HG02973 (cell line): ENCODE results near the gene LRRC36.

Experiments used
- ATAC-seq: cut with Tn5 transposase; IDR thresholded peaks from one replicate; pipeline ENCODE4 v1.9.1; 2021; ENCODE audit warnings: moderate library complexity; ENCODE audit not compliant: unreplicated experiment

The LRRC36 gene

DNA sequence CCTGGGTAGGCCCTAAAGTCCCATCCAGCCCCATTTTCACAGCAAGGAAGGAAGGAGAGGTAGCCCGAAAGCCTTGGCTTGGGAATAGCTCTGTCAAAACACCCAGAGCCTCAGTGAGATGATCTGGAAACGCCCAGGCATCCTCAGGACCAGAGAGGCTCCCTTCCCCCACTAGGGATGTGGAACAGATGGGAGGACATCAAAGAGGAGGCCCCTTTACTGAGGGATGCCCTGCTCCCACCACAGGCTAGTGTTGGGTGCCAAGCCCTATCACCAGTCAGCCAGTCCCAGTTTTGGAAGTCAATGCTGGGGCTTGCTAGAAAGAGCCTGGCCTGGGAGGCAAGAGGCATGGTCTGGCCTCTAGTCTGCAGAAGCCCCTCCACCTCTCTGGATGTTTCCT lies 62.0 kb downstream of the LRRC36 start:
- no peak for ATAC-seq

- ATAC-seq: no peak
Observed at GRCh38 chr16:67389911-67390815, 63.5 kb downstream of the LRRC36 start.

DNA sequence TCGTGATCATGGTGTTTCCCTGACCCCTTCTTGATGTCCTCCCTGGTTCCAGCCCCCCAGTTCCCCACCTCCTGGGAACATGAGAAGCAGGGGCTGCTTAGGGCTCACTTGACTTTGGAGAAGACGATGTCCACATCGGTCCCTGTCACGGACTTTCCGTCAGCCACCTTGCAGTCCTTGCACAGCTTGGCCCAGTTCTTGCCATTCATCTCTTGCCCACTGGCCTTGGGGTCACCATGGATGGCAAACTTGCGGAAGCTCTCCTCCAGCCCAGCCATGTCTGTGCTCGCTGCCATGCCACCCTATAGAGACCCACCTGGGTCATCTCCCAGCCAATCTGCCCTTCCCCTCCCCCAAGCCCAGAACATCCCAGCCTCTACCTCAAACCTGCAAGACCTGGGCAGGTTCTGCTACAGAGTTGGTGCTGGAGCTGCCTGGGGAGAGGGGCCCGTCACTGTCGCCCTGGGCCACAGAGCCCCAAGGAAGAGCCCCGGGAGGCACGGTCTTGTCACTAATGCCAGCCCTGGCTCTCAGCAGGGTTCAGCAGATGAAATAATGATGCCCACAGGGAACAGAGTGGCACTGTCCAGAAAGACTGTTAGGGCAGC lies 64.3 kb downstream of the LRRC36 start:
- no peak for ATAC-seq

GRCh38 chr16:67391424-67392300 lies 65.0 kb downstream of the LRRC36 start:
- ATAC-seq: no peak

DNA sequence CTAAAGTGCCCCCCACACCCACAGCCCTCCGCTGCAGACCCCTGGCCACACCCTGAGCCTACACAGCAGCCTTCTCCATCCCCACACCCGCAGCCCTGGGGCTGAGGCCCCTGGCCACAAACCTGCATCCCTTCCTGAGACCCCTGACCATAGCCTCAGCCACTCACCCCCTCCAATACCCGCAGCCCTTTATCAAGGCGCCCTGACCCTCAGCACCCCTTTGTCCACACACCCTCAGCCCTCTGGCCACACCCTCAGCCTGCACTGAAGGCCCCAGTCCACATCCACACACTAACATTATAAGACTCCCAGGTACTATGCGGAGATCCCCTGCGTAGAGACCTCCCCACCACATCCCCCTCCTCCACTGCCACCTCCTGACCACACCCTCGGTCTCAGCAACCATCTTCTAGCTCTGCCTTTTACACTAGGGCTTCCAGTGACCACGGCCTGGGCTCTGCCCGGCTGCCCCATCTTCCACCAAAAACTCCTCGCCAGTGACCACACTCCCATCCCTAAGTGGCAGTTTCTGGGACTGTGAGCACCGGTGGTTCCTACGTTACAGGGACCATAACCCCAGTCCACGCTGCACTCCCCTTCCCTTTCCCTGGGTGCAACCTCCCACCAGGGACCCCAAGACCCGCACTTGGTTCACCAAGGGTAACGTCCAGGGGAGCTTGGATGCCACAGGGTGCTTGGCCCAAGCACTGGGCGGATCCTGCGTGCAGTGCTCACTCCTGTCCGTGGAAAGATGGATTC lies 65.9 kb downstream of the LRRC36 start:
- ATAC-seq: no peak

- no peak for ATAC-seq
Observed at GRCh38 chr16:67393111-67393787, 66.6 kb downstream of the LRRC36 start, which contains the start of gene TPPP3. Gene TPPP3 (minus strand): TSS chr16:67393498. CDS start chr16:67391111, 2,387 bp downstream.

DNA sequence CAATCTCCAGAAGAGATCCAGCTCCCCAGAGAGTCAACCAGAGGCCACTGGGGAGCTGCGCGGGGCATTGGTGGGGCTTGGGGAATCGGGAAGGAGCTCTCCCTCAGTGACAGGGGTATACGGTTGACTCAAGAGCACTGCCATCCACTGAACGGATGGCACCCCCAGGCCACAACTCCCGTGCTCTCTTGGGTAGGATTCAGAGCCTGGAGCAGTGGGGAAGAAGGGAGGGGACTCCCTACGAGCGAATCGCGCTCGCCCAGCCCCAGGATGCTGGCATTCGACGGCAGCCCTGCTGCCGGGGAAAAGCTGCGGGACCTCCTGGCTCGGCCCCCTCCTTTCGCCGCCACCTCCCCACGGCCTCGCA lies 67.2 kb downstream of the LRRC36 start:
- no peak for ATAC-seq

DNA sequence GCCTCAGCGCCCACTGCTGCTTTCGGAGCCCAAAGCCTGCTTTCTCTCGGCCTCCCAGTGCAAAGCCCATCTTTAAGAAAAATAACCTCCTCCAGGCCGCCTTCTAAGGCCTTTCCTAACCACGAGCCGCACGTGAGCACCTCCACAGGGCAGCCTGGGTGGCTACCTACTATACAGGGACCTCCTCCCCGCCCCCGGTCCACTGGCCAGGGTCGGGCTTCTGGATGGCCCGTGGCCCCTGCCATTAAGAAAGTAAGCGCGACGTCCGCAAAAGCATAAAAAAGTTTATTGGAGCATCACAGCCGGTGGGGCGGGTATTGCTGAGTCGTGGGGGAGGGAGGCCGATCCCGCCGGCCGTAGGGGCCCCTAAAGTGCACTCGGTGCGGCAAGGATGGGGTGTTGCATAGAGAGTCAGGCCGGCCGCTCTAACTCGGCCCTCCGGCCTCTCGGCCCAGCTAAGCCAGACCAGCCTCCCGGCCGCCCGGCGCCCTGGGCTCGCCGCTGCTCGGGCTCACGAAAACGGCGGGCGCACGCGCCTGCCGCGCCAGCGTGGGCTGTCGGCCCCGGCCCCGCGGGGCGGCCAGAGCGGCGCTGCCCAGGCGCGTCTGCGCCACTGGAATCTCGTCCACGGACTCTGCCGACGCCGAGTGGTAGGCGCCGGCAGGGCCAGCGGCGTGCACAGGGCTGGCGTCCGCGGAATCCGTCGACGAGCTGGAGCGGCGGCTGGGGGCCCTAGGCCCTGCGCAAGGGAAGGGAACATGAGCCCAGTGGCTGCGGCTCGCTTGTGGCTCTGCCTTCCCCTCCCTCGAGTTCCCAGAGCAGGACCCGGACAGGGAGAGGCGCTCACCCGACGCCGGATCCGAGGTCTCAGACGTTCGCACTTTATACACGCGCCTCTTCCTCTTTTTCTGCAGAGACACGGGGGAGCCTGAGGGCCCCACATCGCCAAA lies 67.8 kb downstream of the LRRC36 start:
- ATAC-seq: no peak

DNA sequence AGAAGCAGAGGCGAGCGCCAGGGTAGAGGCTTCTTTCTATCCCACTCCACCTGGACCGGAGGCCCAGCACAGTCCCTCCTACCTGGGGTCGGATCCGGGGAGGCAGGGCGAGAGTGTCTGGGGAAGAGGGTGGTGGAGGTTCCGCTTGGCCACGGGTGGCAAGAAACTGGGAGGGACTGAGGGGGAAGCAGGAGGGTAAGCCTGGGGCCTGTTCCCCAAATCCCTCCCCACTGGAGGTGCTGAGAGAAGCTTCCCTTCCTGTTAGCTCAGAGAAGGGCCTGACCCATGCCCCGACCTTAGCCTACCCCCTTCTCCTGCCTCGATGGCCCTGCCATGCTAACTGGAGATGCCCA lies 68.5 kb downstream of the LRRC36 start:
- no peak for ATAC-seq

DNA sequence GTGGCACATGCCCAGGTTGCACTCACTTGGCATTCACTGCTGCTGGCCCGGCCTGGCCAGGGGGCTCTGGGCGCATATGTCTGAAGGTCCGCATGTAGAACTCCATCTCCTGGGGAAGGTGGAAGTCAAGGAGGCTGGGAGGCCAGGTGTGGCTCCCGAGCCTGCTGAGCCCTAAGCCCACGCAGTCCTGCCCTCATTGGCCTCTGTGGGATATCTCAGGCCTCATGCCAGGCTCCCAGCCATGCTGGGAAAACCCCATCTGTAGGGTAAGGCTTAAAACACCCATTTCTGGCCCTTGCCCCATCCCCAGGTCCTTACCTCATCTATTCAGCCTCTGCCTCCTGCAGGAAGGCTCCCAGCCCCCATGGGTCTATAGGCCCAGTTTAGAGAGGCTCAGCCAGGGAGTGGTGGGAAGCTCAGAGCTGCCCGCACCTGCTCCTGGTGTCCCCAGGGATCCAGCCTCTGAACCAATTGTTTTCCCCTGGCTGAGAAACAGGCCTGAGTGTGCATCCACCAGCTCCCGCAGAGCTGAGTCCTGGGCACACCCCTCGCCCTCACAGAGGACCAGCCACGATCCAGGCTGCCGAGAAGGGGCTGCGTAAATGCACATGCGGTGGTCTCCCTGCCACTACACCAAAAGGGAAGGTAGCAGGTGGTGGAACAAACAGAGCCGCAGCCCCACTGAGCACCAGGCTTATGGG lies 69.0 kb downstream of the LRRC36 start:
- no peak for ATAC-seq

DNA sequence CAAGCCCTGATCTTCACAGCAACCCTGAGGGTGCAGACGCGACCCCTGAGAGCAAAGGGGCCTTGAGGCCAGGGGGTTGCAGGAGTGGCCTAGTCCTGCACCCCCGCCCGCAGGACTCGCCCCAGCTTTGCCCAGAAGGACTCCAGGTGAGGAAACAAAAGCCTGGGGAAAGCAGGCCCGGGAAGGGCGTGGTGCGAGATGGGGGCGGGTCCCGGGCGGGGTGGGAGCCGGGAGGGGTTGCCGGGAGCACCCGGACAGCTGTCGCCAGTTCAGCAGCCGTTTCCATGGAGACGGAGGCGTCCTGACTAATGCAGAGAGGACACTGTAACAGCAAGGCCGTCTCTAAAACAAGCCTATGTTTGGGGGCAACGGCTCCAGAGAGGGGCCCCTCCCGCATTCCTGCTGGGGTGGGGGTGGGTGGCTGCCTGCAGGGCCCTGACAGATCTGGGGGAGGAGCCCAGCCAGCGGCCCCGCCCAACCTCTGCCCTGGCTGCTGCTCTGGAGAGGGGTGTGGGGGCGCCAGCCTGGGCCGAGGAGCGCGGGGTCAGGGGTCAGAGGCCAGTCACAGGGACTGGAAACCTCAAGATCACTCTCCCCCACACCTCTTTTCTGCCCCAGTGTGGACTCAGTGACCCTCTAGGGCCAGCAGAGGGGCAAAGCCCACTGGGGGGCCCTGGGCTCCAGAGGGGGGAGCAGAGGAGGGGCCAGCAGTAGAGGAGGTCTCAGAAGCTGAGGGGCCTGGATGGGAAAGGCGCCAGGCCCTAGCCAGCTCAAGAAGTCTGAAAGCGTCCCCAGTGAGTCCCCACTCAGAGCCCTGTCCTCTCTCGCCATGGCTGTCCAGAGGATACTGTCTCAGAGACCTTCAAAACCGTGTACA lies 69.8 kb downstream of the LRRC36 start:
- ATAC-seq: no peak

GRCh38 chr16:67397036-67397801 lies 70.6 kb downstream of the LRRC36 start:
- ATAC-seq: no peak

- no peak for ATAC-seq
Observed at GRCh38 chr16:67397812-67398545, 71.4 kb downstream of the LRRC36 start.

DNA sequence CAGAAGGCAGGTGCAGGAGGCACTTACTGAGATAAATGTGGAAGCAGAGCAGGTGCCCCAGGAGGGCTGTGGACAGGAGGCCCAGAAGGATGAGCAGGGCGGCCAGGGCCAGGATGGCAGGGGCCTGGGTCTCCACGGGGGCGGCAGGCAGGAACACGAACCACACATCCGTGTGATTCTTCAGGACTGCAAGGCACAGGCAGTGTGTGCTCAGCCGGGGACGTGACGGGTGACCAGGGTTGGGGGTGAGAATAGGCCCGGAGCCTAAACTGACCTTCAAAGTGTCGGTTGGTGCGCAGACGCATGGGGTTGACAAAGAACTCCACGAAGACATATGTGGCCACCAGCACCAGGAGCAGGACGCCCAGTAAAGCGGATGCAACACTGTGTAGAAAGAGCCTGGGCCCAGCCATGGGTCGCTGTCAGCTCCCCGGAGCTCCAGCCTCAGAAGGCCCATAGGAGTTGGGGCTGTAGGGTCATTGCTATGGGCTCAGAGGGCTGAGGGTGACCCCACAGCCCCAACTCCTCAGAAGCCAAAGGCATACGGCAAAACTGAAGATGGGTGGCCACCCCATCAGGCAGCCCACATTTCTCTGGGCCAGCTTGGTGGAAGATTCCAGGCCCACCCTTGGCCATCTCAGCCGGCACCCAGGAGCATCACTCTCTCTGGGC lies 72.1 kb downstream of the LRRC36 start:
- ATAC-seq: no peak

- no peak for ATAC-seq
Observed at GRCh38 chr16:67399218-67399733, 72.7 kb downstream of the LRRC36 start.
